ENCODE measurements around the gene SETD2. TPM values are rescaled to one million over a fixed set of nuclear protein-coding genes. Genes with fewer than 3 reads are reported as not detected.
"Not testable (repeated sequence)": the region's sequence is repeated elsewhere in the genome, so short reads cannot be mapped to it uniquely, and the experiment has no call there.

SETD2 gene
- total and polyA plus RNA-seq, 4 donors, result 12.9 to 62.5 (median 33.5) TPM

DNA sequence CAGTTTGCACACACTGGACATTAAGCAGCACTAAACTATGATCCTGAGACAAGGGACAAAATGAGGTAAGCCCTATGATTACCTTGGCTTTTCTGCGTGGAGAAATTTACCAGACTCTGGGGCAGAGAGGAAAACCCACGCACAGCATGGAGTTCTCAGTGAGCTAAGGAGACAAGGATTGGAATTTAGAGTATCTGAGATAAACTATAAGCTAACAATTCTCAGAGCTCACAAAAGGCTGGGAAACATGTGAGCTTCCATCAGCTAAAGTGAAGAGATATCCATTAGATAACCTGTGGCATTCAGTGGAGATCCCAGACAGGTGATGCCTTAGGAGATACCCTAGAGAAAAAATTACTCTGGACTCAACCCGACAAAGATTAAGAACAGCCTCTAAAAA lies 135.8 kb downstream of the SETD2 start:
- Histone ChIP-seq H3K4me1 (ENCODE audit: control insufficient read depth in 1 of 2, insufficient read depth in 2 of 2, low read length in 2 of 2) (no peaks in the 10 kb centered on the region), H3K36me3 (ENCODE audit: control insufficient read depth in 1 of 2, insufficient read depth in 2 of 2, low read length in 1 of 2) (no peaks in the 10 kb centered on the region), H3K9me3 (ENCODE audit: control insufficient read depth, low read length) (no peaks in the 10 kb centered on the region), H3K27ac (ENCODE audit: low read depth in 1 of 2, low read length in 2 of 2) (no peak overlapping the region), H3K27me3 (ENCODE audit: control insufficient read depth in 1 of 2, insufficient read depth in 2 of 2, low read length in 1 of 2) (no peaks in the 10 kb centered on the region), H3K4me3 (ENCODE audit: low read length in 2 of 2) (no peak overlapping the region)
- ATAC-seq (ENCODE audit: low FRiP score) (no peak), DNase-seq (no peak)
- intact Hi-C loops (cut with DNase I), result no loop called here
- WGBS, 2 donors, result 52 to 57% methylated on average over 3 of the region's 3 CpGs

DNA sequence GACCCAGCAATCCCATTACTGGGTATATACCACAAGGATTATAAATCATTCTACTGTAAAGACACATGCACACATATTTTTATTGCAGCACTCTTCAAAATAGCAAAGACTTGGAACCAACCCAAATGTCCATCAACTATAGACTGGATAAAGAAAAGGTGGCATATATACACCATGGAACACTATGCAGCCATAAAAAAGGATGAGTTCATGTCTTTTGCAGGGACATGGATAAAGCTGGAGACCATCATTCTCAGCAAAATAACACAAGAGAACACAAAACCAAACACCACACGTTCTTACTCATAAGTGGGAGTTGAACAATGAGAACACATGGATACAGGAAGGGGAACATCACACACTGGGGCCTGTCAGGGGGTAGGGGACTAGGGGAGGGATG lies 137.5 kb downstream of the SETD2 start:
- H3K27ac ChIP-seq (ENCODE audit: low read depth in 1 of 2, low read length in 2 of 2); DNase-seq; ATAC-seq (ENCODE audit: low FRiP score); H3K9me3 ChIP-seq (ENCODE audit: control insufficient read depth, low read length); H3K4me1 ChIP-seq (ENCODE audit: control insufficient read depth in 1 of 2, insufficient read depth in 2 of 2, low read length in 2 of 2); H3K36me3 ChIP-seq (ENCODE audit: control insufficient read depth in 1 of 2, insufficient read depth in 2 of 2, low read length in 1 of 2); H3K4me3 ChIP-seq (ENCODE audit: low read length in 2 of 2); intact Hi-C loops (cut with DNase I); H3K27me3 ChIP-seq (ENCODE audit: control insufficient read depth in 1 of 2, insufficient read depth in 2 of 2, low read length in 1 of 2): not testable (repeated sequence)
- 98 to 100% methylated on average over 1 of the region's 1 CpG for WGBS, 2 donors

DNA sequence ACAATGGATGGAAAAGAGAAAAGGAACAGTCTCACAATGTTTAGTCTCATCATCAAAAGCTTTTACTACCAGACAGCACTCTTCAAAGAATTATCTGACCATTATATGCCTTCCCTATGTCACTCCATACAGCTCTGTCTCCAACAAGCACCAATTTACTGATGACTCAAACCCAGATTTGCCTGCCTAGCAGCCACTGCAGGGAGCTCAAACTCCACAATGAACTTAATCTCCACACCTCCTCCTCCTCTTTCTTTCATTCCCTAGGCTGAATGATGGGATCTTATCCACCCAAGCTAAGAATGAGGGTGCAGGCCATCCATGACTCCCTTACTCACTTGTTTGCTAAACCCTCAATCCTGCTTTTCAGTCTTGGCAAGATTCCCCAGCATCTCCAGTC lies 139.0 kb downstream of the SETD2 start:
- DNase-seq (no peak), ATAC-seq (ENCODE audit: low FRiP score) (no peak)
- Histone ChIP-seq H3K27ac (ENCODE audit: low read depth in 1 of 2, low read length in 2 of 2) (no peak overlapping the region), H3K4me1 (ENCODE audit: control insufficient read depth in 1 of 2, insufficient read depth in 2 of 2, low read length in 2 of 2) (no peaks in the 10 kb centered on the region), H3K36me3 (ENCODE audit: control insufficient read depth in 1 of 2, insufficient read depth in 2 of 2, low read length in 1 of 2) (no peaks in the 10 kb centered on the region), H3K4me3 (ENCODE audit: low read length in 2 of 2) (no peak overlapping the region), H3K9me3 (ENCODE audit: control insufficient read depth, low read length) (no peaks in the 10 kb centered on the region), H3K27me3 (ENCODE audit: control insufficient read depth in 1 of 2, insufficient read depth in 2 of 2, low read length in 1 of 2) (no peaks in the 10 kb centered on the region)
- intact Hi-C loops (cut with DNase I), result no loop called here

DNA sequence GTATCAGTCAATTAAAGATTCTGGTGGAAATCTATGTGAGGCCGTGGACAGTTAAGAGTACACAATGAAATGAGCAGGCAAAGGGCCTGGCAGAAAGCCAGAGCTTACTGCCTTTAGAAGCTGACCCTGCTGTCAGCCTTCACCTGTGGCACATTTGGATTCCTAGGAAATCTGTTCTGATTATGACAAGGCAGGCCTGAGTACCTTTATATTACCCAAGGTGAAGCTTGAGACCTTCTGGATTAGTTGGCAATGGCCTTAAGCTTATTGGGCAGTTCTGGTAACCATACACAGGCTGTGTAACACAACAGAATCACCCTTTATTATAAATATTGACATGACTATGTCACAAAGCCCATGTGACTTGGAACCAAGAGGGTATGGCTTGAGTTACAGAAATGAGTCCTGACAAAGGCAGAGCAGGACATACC lies 141.3 kb downstream of the SETD2 start:
- WGBS, 2 donors, result 57 to 67% methylated on average over 1 of the region's 1 CpG
- H3K4me3 ChIP-seq (ENCODE audit: low read length in 2 of 2), result no peak overlapping the region
- no peaks in the 10 kb centered on the region for H3K27me3 ChIP-seq (ENCODE audit: control insufficient read depth in 1 of 2, insufficient read depth in 2 of 2, low read length in 1 of 2)
- intact Hi-C loops (cut with DNase I), result no loop called here
- H3K9me3 ChIP-seq (ENCODE audit: control insufficient read depth, low read length), result no peaks in the 10 kb centered on the region
- H3K4me1 ChIP-seq (ENCODE audit: control insufficient read depth in 1 of 2, insufficient read depth in 2 of 2, low read length in 2 of 2), result peaks cover 0 to 2% of the 10 kb centered on the region in 2 donors
- peaks cover 0 to 3% of the 10 kb centered on the region in 2 donors for H3K36me3 ChIP-seq (ENCODE audit: control insufficient read depth in 1 of 2, insufficient read depth in 2 of 2, low read length in 1 of 2)
- no peak overlapping the region for H3K27ac ChIP-seq (ENCODE audit: low read depth in 1 of 2, low read length in 2 of 2)
- ATAC-seq (ENCODE audit: low FRiP score), result no peak
- no peak for DNase-seq

DNA sequence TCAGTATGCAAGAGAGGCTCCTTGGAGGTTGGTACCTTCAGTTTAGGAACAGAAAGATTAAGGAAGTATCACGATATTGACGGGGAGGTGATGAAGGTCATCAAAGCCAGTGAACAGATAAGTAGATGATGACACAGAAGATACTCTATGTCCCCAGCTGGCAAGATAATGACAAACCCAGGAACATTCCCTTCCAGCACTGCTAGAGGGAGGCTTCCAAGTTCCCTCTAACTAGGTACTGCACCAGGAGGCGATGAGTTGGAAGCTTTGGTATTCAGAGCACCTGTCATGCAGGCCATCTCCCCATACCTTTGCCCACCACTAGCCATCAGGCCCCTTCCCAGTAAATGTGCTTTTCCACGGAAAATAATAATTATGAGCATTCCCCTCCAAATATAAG lies 143.6 kb downstream of the SETD2 start:
- H3K27ac ChIP-seq (ENCODE audit: low read depth in 1 of 2, low read length in 2 of 2), result no peak overlapping the region
- no peak overlapping the region for H3K4me3 ChIP-seq (ENCODE audit: low read length in 2 of 2)
- H3K36me3 ChIP-seq (ENCODE audit: control insufficient read depth in 1 of 2, insufficient read depth in 2 of 2, low read length in 1 of 2), result peaks cover 6% of the 10 kb centered on the region in 2 donors
- 94% methylated on average over 4 of the region's 4 CpGs for WGBS, 2 donors
- ATAC-seq (ENCODE audit: low FRiP score) (no peak), DNase-seq (no peak)
- peaks cover 0 to 2% of the 10 kb centered on the region in 2 donors for H3K4me1 ChIP-seq (ENCODE audit: control insufficient read depth in 1 of 2, insufficient read depth in 2 of 2, low read length in 2 of 2)
- no peaks in the 10 kb centered on the region for H3K9me3 ChIP-seq (ENCODE audit: control insufficient read depth, low read length)
- no peaks in the 10 kb centered on the region for H3K27me3 ChIP-seq (ENCODE audit: control insufficient read depth in 1 of 2, insufficient read depth in 2 of 2, low read length in 1 of 2)
- intact Hi-C loops (cut with DNase I), result no loop called here

DNA sequence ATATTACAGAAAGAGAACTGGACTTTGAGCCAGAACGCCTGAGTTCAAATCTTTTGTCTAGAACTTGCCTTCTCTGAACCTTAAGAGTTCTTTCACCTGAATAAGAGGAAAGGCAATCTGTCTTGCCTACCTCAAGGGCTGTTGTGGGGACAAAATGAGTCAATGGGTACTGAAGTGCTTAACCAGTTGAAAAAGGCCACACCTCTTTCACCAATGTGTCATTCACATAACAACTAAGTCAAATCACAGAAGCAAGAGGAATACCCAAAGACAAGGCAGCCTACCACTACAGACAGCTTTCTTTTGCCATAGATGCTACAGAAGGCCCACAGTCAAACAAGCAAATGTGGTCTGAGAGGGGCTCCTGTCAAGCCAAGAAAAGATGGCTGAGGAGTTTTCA lies 144.7 kb downstream of the SETD2 start:
- intact Hi-C loops (cut with DNase I), result no loop called here
- DNase-seq, result no peak

DNA sequence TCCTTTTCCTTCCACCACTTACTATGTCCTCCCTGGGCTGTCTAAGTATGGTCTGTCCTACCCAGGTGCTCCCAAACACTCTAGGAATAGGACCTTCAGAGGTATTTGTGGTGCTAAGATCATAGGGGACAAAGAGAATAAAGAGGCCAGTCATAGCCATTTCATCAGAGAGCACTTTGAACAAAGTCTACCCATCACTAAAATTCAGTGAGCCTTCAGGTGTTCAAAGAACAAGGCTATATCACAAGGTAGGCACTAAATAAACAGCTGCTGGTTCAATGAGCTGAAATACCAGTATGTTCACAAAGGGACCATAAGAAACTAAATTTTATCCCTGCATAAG lies 145.7 kb downstream of the SETD2 start:
- Histone ChIP-seq H3K36me3 (ENCODE audit: control insufficient read depth in 1 of 2, insufficient read depth in 2 of 2, low read length in 1 of 2) (peaks cover 6 to 8% of the 10 kb centered on the region in 2 donors), H3K27me3 (ENCODE audit: control insufficient read depth in 1 of 2, insufficient read depth in 2 of 2, low read length in 1 of 2) (no peaks in the 10 kb centered on the region), H3K4me3 (ENCODE audit: low read length in 2 of 2) (no peak overlapping the region), H3K9me3 (ENCODE audit: control insufficient read depth, low read length) (no peaks in the 10 kb centered on the region), H3K27ac (ENCODE audit: low read depth in 1 of 2, low read length in 2 of 2) (no peak overlapping the region), H3K4me1 (ENCODE audit: control insufficient read depth in 1 of 2, insufficient read depth in 2 of 2, low read length in 2 of 2) (peaks cover 0 to 2% of the 10 kb centered on the region in 2 donors)
- no peak for ATAC-seq (ENCODE audit: low FRiP score)
- intact Hi-C loops (cut with DNase I), result no loop called here
- no peak for DNase-seq

More for the DNA sequence above, 144.7 kb downstream of the SETD2 start:
- Histone ChIP-seq H3K36me3 (ENCODE audit: control insufficient read depth in 1 of 2, insufficient read depth in 2 of 2, low read length in 1 of 2) (peaks cover 6 to 8% of the 10 kb centered on the region in 2 donors), H3K4me3 (ENCODE audit: low read length in 2 of 2) (no peak overlapping the region), H3K27ac (ENCODE audit: low read depth in 1 of 2, low read length in 2 of 2) (no peak overlapping the region), H3K4me1 (ENCODE audit: control insufficient read depth in 1 of 2, insufficient read depth in 2 of 2, low read length in 2 of 2) (peaks cover 0 to 2% of the 10 kb centered on the region in 2 donors), H3K9me3 (ENCODE audit: control insufficient read depth, low read length) (no peaks in the 10 kb centered on the region), H3K27me3 (ENCODE audit: control insufficient read depth in 1 of 2, insufficient read depth in 2 of 2, low read length in 1 of 2) (no peaks in the 10 kb centered on the region)
- WGBS, 2 donors, result 88 to 91% methylated on average over 1 of the region's 1 CpG
- ATAC-seq (ENCODE audit: low FRiP score), result no peak

DNA sequence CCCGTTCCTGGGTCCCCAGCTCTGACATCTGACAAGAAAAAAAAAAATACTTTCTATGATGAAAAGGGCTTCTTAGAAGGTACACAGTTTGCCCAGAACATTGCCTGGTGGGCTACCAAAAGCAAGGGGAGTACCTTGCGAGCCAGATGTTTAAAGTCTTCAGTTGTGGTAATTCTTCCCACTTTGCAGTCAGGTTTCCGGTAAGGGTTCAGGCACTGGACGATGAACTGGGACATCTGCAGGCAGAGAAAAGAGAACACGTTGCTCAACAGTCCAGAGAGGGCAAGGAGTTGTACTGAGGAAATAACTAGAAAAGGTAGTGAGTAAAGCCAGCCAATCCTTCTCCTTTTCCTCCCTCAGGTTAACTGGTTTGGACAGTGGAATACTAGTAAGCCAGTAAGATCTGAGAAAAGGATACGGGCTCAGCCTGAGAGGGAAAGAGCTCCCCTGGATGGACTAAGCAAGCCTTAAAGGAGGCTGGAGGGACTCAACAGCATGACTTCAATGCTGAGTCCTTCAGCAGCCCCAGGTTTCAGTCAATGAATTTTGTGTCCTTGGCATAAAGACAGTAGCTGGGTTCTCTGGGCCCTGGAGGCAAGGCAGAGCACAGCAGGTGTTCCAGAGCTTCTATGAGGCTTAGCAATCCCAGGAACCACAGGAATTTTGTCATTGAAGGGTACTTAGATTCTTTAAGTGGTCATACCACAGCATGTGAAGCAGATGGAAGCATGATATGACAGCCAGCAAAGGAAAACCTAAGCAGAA lies 146.2 kb downstream of the SETD2 start:
- WGBS, 2 donors, result 80 to 83% methylated on average over 6 of the region's 6 CpGs
- DNase-seq, result no peak
- Histone ChIP-seq H3K4me3 (ENCODE audit: low read length in 2 of 2) (no peak overlapping the region), H3K27ac (ENCODE audit: low read depth in 1 of 2, low read length in 2 of 2) (no peak overlapping the region), H3K4me1 (ENCODE audit: control insufficient read depth in 1 of 2, insufficient read depth in 2 of 2, low read length in 2 of 2) (peaks cover 0 to 2% of the 10 kb centered on the region in 2 donors), H3K27me3 (ENCODE audit: control insufficient read depth in 1 of 2, insufficient read depth in 2 of 2, low read length in 1 of 2) (no peaks in the 10 kb centered on the region), H3K9me3 (ENCODE audit: control insufficient read depth, low read length) (no peaks in the 10 kb centered on the region), H3K36me3 (ENCODE audit: control insufficient read depth in 1 of 2, insufficient read depth in 2 of 2, low read length in 1 of 2) (peaks cover 6 to 8% of the 10 kb centered on the region in 2 donors)
- ATAC-seq (ENCODE audit: low FRiP score), result no peak
- intact Hi-C loops (cut with DNase I), result no loop called here

DNA sequence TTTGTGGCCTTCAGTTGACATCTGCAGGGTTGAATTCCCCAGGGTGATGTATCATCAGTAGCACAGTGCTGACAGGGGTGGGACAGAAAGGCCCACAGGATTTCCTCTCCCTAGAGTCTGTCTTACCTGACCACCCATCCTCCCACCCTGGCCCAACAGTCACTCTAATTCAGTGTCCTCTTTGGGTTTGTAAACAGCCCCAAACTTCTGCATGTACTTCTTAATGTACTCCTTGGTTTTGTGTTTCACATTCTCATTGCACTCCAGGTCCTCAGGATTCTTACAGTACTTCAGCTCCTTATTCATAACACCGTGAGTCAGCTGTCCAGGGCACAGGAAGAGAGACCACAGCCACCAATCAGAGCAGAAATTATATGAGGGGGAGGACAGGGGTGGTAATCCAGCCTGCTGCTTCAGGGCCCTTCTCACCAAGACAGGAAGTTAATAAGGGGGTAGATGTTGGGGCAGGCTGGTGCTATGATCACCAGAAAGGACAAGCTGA lies 146.9 kb downstream of the SETD2 start:
- WGBS, 2 donors, result 52 to 80% methylated on average over 1 of the region's 1 CpG
- Histone ChIP-seq H3K27ac (ENCODE audit: low read depth in 1 of 2, low read length in 2 of 2) (no peak overlapping the region), H3K27me3 (ENCODE audit: control insufficient read depth in 1 of 2, insufficient read depth in 2 of 2, low read length in 1 of 2) (no peaks in the 10 kb centered on the region), H3K4me3 (ENCODE audit: low read length in 2 of 2) (no peak overlapping the region), H3K4me1 (ENCODE audit: control insufficient read depth in 1 of 2, insufficient read depth in 2 of 2, low read length in 2 of 2) (peaks cover 0 to 2% of the 10 kb centered on the region in 2 donors), H3K9me3 (ENCODE audit: control insufficient read depth, low read length) (no peaks in the 10 kb centered on the region), H3K36me3 (ENCODE audit: control insufficient read depth in 1 of 2, insufficient read depth in 2 of 2, low read length in 1 of 2) (peaks cover 6 to 8% of the 10 kb centered on the region in 2 donors)
- DNase-seq, result no peak
- intact Hi-C loops (cut with DNase I), result no loop called here
- no peak for ATAC-seq (ENCODE audit: low FRiP score)

Measured in aorta (tissue), 5 donors.